Measurements from ENCODE around the gene SLC45A1.

SLC45A1 gene

DNA sequence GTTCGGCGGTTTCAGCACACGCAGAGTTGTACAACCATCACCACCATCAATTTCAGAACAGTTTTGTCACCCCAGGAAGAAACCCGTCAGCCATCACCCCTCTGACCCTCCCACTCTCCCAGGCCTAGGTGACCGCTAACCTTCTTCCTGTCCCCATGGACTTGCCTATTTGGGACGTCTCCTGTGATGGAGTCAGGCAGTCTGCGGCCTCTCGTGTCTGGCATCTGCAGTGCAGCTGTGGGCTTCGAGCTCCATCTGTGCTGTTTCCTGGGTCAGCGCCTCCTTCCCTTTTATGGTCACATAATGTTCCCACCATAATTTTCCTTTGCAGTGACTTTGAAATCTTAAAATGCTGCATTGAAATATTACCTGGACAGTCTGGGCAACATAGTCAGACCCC is 24.4 kb downstream of the SLC45A1 start:
- TF ChIP-seq, protein P1, sequence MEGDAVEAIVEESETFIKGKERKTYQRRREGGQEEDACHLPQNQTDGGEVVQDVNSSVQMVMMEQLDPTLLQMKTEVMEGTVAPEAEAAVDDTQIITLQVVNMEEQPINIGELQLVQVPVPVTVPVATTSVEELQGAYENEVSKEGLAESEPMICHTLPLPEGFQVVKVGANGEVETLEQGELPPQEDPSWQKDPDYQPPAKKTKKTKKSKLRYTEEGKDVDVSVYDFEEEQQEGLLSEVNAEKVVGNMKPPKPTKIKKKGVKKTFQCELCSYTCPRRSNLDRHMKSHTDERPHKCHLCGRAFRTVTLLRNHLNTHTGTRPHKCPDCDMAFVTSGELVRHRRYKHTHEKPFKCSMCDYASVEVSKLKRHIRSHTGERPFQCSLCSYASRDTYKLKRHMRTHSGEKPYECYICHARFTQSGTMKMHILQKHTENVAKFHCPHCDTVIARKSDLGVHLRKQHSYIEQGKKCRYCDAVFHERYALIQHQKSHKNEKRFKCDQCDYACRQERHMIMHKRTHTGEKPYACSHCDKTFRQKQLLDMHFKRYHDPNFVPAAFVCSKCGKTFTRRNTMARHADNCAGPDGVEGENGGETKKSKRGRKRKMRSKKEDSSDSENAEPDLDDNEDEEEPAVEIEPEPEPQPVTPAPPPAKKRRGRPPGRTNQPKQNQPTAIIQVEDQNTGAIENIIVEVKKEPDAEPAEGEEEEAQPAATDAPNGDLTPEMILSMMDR (IDR thresholded peaks at IDR 0.05; ENCODE audit: low read depth, low read length): no peak
- no peak for TF ChIP-seq EZH2phosphoT487 (IDR thresholded peaks at IDR 0.05; ENCODE audit: low read depth)
- Histone ChIP-seq H4K20me1 (ENCODE audit: insufficient read depth, low read length) (no peaks in the 10 kb centered on the region), H3K4me2 (ENCODE audit: low read length) (no peak overlapping the region), H3K27me3 (ENCODE audit: low read depth, low read length) (no peaks in the 10 kb centered on the region), H3K27ac (ENCODE audit: low read length) (no peak overlapping the region), H3K4me3 (ENCODE audit: low read length) (no peak overlapping the region), H3K9ac (ENCODE audit: low read length) (no peak overlapping the region), H3K36me3 (replicated peaks; ENCODE audit: low read depth, low read length) (no peaks in the 10 kb centered on the region), H3K4me1 (ENCODE audit: low read length) (no peaks in the 10 kb centered on the region), H3K9me3 (ENCODE audit: insufficient read depth, low read length) (no peaks in the 10 kb centered on the region), H3K79me2 (ENCODE audit: low read length) (no peaks in the 10 kb centered on the region), H2AFZ (ENCODE audit: low read depth, low read length) (no peak overlapping the region)

DNA sequence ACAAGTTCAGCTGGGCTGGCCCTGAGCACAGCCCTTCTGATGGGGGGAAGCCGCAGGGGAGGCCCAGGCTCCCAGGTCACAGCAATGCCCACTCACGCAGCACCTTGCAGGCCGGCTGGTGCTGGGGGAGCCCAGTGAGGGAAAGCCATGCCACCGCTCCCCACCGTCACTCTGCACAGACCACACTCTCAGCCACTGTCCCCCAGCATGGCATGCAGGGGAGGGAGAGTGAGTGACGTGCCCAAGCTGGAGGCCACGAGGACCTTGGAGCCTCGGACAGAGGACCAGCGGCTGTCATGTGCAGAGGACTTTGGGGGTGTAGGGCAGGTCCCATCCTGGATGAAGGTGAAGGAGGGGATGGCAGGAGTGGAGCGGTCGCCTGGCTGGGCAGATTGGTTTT is 25.1 kb downstream of the SLC45A1 start:
- no peaks in the 10 kb centered on the region for H3K9me3 ChIP-seq (ENCODE audit: insufficient read depth, low read length)
- no peaks in the 10 kb centered on the region for H3K27me3 ChIP-seq (ENCODE audit: low read depth, low read length)
- H3K4me3 ChIP-seq (ENCODE audit: low read length): no peak overlapping the region
- no peak overlapping the region for H3K4me2 ChIP-seq (ENCODE audit: low read length)
- H3K27ac ChIP-seq (ENCODE audit: low read length): no peak overlapping the region
- no peaks in the 10 kb centered on the region for H3K79me2 ChIP-seq (ENCODE audit: low read length)
- no peaks in the 10 kb centered on the region for H3K4me1 ChIP-seq (ENCODE audit: low read length)
- no peaks in the 10 kb centered on the region for H3K36me3 ChIP-seq (replicated peaks; ENCODE audit: low read depth, low read length)
- no peaks in the 10 kb centered on the region for H4K20me1 ChIP-seq (ENCODE audit: insufficient read depth, low read length)
- no peak for TF ChIP-seq EZH2phosphoT487 (IDR thresholded peaks at IDR 0.05; ENCODE audit: low read depth)
- TF ChIP-seq, protein P1 (IDR thresholded peaks at IDR 0.05; ENCODE audit: low read depth, low read length): no peak
- no peak overlapping the region for H2AFZ ChIP-seq (ENCODE audit: low read depth, low read length)
- H3K9ac ChIP-seq (ENCODE audit: low read length): no peak overlapping the region

DNA sequence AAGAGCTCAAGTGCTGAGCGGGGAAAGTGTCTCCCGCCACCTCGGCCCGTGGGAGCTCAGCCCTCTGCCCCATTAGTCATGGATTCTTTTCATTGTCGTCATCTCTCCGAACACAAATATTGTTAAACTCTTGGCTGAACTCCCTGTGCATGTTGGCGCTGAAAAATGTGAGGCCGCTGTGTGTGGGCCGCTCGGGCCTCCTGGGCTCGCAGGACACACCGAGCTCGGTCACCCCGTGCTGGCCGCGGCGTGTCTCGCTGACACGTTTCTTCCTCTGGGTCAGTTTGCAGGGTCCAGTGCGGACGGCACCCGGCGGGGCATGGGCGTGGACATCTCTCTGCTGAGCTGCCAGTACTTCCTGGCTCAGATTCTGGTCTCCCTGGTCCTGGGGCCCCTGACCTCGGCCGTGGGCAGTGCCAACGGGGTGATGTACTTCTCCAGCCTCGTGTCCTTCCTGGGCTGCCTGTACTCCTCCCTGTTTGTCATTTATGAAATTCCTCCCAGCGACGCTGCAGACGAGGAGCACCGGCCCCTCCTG is 25.6 kb downstream of the SLC45A1 start:
- H3K36me3 ChIP-seq (replicated peaks; ENCODE audit: low read depth, low read length): no peaks in the 10 kb centered on the region
- no peak overlapping the region for H3K4me2 ChIP-seq (ENCODE audit: low read length)
- H3K4me1 ChIP-seq (ENCODE audit: low read length): no peaks in the 10 kb centered on the region
- no peaks in the 10 kb centered on the region for H3K9me3 ChIP-seq (ENCODE audit: insufficient read depth, low read length)
- no peak overlapping the region for H3K27ac ChIP-seq (ENCODE audit: low read length)
- TF ChIP-seq EZH2phosphoT487 (IDR thresholded peaks at IDR 0.05; ENCODE audit: low read depth): no peak
- TF ChIP-seq, protein P1 (IDR thresholded peaks at IDR 0.05; ENCODE audit: low read depth, low read length): no peak
- no peaks in the 10 kb centered on the region for H3K79me2 ChIP-seq (ENCODE audit: low read length)
- no peaks in the 10 kb centered on the region for H3K27me3 ChIP-seq (ENCODE audit: low read depth, low read length)
- H3K9ac ChIP-seq (ENCODE audit: low read length): no peak overlapping the region
- no peak overlapping the region for H3K4me3 ChIP-seq (ENCODE audit: low read length)
- no peaks in the 10 kb centered on the region for H4K20me1 ChIP-seq (ENCODE audit: insufficient read depth, low read length)
- no peak overlapping the region for H2AFZ ChIP-seq (ENCODE audit: low read depth, low read length)

DNA sequence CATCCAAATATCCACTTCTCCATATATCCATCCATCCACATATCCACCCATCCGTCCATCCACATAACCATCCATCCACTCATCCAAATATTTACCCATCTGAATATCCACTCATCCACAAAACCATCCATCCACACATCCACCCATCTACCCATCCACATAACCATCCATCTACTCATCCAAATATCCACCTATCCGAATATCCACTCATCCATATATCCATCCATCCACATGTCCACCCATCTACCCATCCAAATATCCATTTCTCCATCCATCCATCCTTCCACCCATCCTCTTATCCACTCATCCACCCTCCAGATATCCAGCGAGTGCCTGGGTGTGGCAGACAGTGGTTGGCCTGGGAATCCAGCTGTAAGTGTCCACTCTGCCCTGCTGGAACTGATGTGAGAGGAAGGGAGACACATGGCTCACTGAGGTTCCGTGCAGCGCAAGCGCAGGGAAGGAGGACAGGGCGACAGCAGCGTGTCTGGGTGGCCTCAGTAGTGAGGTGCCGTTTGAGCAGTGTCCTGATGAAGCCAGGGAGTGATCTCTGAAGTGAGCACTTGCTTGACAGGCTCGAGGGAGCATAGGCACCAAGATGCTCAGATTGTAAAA is 27.1 kb downstream of the SLC45A1 start:
- Histone ChIP-seq H3K4me1 (ENCODE audit: low read length) (no peaks in the 10 kb centered on the region), H3K4me2 (ENCODE audit: low read length) (no peak overlapping the region), H3K9me3 (ENCODE audit: insufficient read depth, low read length) (no peaks in the 10 kb centered on the region)

More for the DNA sequence above, 27.1 kb downstream of the SLC45A1 start:
- TF ChIP-seq, protein P1 (IDR thresholded peaks at IDR 0.05; ENCODE audit: low read depth, low read length): no peak
- TF ChIP-seq EZH2phosphoT487 (IDR thresholded peaks at IDR 0.05; ENCODE audit: low read depth): no peak
- no peaks in the 10 kb centered on the region for H4K20me1 ChIP-seq (ENCODE audit: insufficient read depth, low read length)
- H3K36me3 ChIP-seq (replicated peaks; ENCODE audit: low read depth, low read length): no peaks in the 10 kb centered on the region
- H3K4me3 ChIP-seq (ENCODE audit: low read length): no peak overlapping the region
- H3K27ac ChIP-seq (ENCODE audit: low read length): no peak overlapping the region
- H3K9ac ChIP-seq (ENCODE audit: low read length): no peak overlapping the region
- H2AFZ ChIP-seq (ENCODE audit: low read depth, low read length): no peak overlapping the region
- no peaks in the 10 kb centered on the region for H3K27me3 ChIP-seq (ENCODE audit: low read depth, low read length)
- H3K79me2 ChIP-seq (ENCODE audit: low read length): no peaks in the 10 kb centered on the region
